SU-DHL-6 (cell line): ENCODE measurements around the gene KSR1.

ENCODE experiments used
- H2AFZ ChIP-seq: fragments of 200-600 bp; sonication (generic); 2 replicates; pipeline ENCODE4 v1.6.1; 2014; ENCODE audit warnings: low read depth, mild to moderate bottlenecking, moderate library complexity, mixed read lengths, antibody characterized with exemption, low read length; ENCODE audit not compliant: severe bottlenecking
- H3F3A ChIP-seq: fragments of 200-600 bp; shearing (Covaris generic); 2 replicates; pipeline ENCODE4 v1.6.0; 2016; ENCODE audit warnings: antibody characterized with exemption, mild to moderate bottlenecking; ENCODE audit not compliant: insufficient read depth
- H3K27ac ChIP-seq: fragments of 200-600 bp; sonication (generic); 2 replicates; pipeline ENCODE4 v1.5.1; 2016; ENCODE audit warnings: low read depth, mild to moderate bottlenecking, low read length, moderate library complexity, mixed read lengths
- H3K27me3 ChIP-seq: fragments of 200-600 bp; sonication (generic), shearing (Covaris generic); 2 replicates; pipeline ENCODE4 v1.6.0; 2014; ENCODE audit warnings: mild to moderate bottlenecking, low read length
- H3K36me3 ChIP-seq: fragments of 200-600 bp; sonication (generic); 2 replicates; pipeline ENCODE4 v1.6.1; 2014; ENCODE audit warnings: mild to moderate bottlenecking, low read length, mixed read lengths
- H3K4me2 ChIP-seq: fragments of 300-600, 200-600 bp; shearing (Covaris generic), sonication (generic); 2 replicates; pipeline ENCODE4 v1.6.0; 2014; ENCODE audit warnings: low read length, low read depth, mild to moderate bottlenecking; ENCODE audit not compliant: poor library complexity, severe bottlenecking
- H3K4me3 ChIP-seq: fragments of 200-600 bp; sonication (generic); 2 replicates; pipeline ENCODE4 v1.5.1; 2014; ENCODE audit warnings: antibody characterized with exemption, low read length, mild to moderate bottlenecking, mixed read lengths; ENCODE audit not compliant: insufficient read depth, poor library complexity, severe bottlenecking
- H3K79me2 ChIP-seq: fragments of 200-600 bp; sonication (generic); 2 replicates; pipeline ENCODE4 v1.6.1; 2014; ENCODE audit warnings: mild to moderate bottlenecking, low read length, moderate library complexity; ENCODE audit not compliant: insufficient read depth
- H3K9ac ChIP-seq: fragments of 200-600 bp; sonication (generic); 2 replicates; pipeline ENCODE4 v1.7.0; 2014; ENCODE audit warnings: mild to moderate bottlenecking, low read length
- H3K9me2 ChIP-seq: fragments of 200-600 bp; sonication (generic); replicated peaks from 2 replicates; pipeline ENCODE4 v1.6.1; 2014; ENCODE audit warnings: low read length; ENCODE audit not compliant: insufficient read depth
- H3K9me3 ChIP-seq: fragments of 200-600 bp; sonication (generic); 2 replicates; pipeline ENCODE4 v1.6.1; 2014; ENCODE audit warnings: low read length, mixed read lengths; ENCODE audit not compliant: insufficient read depth
- H4K20me1 ChIP-seq: fragments of 200-600 bp; sonication (generic); 2 replicates; pipeline ENCODE4 v1.6.1; 2014; ENCODE audit warnings: low read depth, mild to moderate bottlenecking, antibody characterized with exemption, low read length, moderate library complexity, mixed read lengths
- CTCF ChIP-seq: fragments of 200-600 bp; sonication (generic); IDR thresholded peaks from one replicate; pipeline ENCODE4 v1.5.1; 2017; ENCODE audit warnings: antibody characterized with exemption, mild to moderate bottlenecking, low read length, moderate library complexity; ENCODE audit not compliant: insufficient read depth, poor library complexity, severe bottlenecking
- EZH2phosphoT487 ChIP-seq: fragments of 200-600 bp; sonication (generic), shearing (Covaris generic); conservative IDR thresholded peaks from 2 replicates; pipeline ENCODE4 v1.6.1; 2018; ENCODE audit warnings: mild to moderate bottlenecking, antibody characterized with exemption, low read length, moderate library complexity, mixed read lengths

Gene KSR1

GRCh38 chr17:27551701-27552248 is 95.5 kb downstream of the KSR1 start:
- no peak overlapping the region for H3K4me2 ChIP-seq
- no peak overlapping the region for H3K9ac ChIP-seq
- H3K4me3 ChIP-seq, result no peak overlapping the region
- H2AFZ ChIP-seq, result no peak overlapping the region
- H3K79me2 ChIP-seq, result no peaks in the 10 kb centered on the region
- TF ChIP-seq CTCF, result no peak
- no peak for TF ChIP-seq EZH2phosphoT487
- no peaks in the 10 kb centered on the region for H3K36me3 ChIP-seq
- H4K20me1 ChIP-seq, result no peaks in the 10 kb centered on the region
- no peaks in the 10 kb centered on the region for H3K9me2 ChIP-seq
- no peaks in the 10 kb centered on the region for H3K27me3 ChIP-seq
- no peaks in the 10 kb centered on the region for H3K9me3 ChIP-seq
- no peaks in the 10 kb centered on the region for H3F3A ChIP-seq
- H3K27ac ChIP-seq, result no peak overlapping the region

GRCh38 chr17:27552276-27552732 is 96.1 kb downstream of the KSR1 start:
- Histone ChIP-seq H3K4me2 (no peak overlapping the region), H3K9me2 (no peaks in the 10 kb centered on the region), H3K9ac (no peak overlapping the region), H3F3A (no peaks in the 10 kb centered on the region), H4K20me1 (no peaks in the 10 kb centered on the region), H3K36me3 (no peaks in the 10 kb centered on the region), H2AFZ (no peak overlapping the region), H3K9me3 (no peaks in the 10 kb centered on the region), H3K27me3 (no peaks in the 10 kb centered on the region), H3K4me3 (no peak overlapping the region), H3K79me2 (no peaks in the 10 kb centered on the region), H3K27ac (no peak overlapping the region)
- no peak for TF ChIP-seq CTCF
- TF ChIP-seq EZH2phosphoT487, result no peak

- no peaks in the 10 kb centered on the region for H4K20me1 ChIP-seq
- H2AFZ ChIP-seq, result no peak overlapping the region
- H3K9me3 ChIP-seq, result no peaks in the 10 kb centered on the region
- TF ChIP-seq EZH2phosphoT487 (no peak), CTCF (no peak)
- H3K27ac ChIP-seq, result no peak overlapping the region
- no peak overlapping the region for H3K9ac ChIP-seq
- no peaks in the 10 kb centered on the region for H3K27me3 ChIP-seq
- H3K36me3 ChIP-seq, result no peaks in the 10 kb centered on the region
- H3K4me3 ChIP-seq, result no peak overlapping the region
- no peak overlapping the region for H3K4me2 ChIP-seq
- H3K79me2 ChIP-seq, result no peaks in the 10 kb centered on the region
- H3F3A ChIP-seq, result no peaks in the 10 kb centered on the region
- H3K9me2 ChIP-seq, result no peaks in the 10 kb centered on the region
Measured at GRCh38 chr17:27553019-27553511, 96.8 kb downstream of the KSR1 start.
